ENCODE results near the gene TMEM170B.

The TMEM170B gene

DNA sequence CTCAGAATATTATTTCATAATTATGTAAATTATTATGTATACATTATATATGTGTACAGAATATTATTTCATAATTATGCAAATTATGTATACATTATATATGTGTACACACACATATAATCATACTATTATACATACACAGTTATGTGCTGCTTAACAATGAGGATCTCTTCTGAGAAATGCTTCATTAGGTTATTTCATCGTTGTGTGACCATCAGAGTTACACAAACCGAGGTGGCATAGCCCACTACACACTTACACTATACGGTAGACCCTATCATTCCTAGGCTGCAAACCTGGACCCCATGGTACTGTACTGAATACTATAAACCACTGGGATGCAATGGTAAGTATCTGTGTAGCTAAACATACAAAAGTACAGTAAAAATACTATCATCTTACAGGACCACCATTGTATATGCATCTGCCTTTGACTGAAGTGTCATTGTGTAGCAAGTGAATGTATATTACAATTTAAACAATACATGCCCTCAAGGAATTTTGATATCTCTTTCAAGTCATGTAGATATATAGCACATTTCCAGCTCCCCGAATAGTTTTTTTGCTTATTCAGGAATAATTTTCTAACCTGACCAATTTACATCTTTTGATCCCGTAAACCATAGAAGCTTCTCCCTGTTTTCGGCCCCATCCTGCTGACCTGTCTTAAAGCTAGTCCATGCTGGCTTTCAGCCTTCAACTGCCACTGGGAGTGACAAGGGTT lies 71.2 kb downstream of the TMEM170B start:
- H3K4me3 ChIP-seq (ENCODE audit: low read length), result no peak overlapping the region
- no peak for TF ChIP-seq ZNF274 (IDR thresholded peaks at IDR 0.05; ENCODE audit: low read depth, low read length)

DNA sequence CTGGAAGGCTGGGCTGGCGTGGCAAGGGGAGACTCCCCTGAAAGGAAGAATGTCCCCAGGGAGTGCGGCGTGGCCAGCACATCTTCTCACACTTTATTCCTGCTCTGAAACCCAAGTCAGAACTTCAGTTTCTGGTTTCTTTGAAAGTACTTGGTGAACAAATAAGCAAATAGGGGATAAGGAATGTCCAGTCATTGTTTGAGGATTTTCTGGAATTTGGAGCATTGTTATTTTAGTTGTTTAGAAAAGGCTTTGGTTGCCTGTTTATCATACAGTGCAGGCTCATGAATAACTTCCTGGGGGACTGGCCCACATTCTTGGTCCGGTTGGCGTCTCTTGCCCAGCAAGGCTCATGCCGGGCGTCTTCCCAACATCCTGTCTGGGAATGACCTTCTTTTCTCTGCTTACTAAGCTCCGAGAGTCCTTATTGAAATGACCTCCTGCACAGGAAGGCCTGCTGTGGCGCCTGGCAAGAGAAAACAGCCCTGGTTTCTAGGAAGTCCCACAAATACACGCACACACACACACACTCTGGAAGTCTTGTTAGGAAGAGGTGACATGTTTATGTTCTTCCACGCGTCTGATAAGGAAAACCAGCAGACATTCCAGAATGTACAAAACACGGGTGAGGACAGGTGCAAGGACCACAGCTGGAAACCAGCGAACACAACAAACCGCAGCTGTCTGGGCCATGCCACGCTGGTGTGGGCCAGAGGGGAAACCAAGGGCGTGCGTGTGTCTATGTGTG lies 71.9 kb downstream of the TMEM170B start:
- no peak for TF ChIP-seq ZNF274 (IDR thresholded peaks at IDR 0.05; ENCODE audit: low read depth, low read length)
- no peak overlapping the region for H3K4me3 ChIP-seq (ENCODE audit: low read length)

DNA sequence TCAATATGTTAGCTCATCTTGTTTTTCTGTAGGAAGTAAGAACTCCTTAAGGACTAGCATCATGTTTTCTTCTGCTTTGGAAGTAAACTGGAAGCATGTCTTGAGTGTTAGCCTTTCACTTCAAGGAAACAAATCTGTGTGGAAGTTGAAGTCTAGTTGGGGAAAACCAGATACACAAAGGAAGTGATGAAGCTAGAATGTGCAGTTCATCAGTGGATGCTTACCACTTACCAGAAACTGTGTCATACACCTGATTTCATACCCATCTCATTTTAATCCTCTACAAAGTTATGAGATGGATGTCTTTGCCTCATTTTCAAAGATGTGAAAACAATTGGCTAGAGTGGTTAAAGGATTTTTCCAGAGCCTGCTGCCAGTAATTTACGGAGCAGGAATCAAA lies 75.8 kb downstream of the TMEM170B start:
- H3K4me3 ChIP-seq (ENCODE audit: low read length), result no peak overlapping the region
- TF ChIP-seq ZNF274 (IDR thresholded peaks at IDR 0.05; ENCODE audit: low read depth, low read length), result no peak

DNA sequence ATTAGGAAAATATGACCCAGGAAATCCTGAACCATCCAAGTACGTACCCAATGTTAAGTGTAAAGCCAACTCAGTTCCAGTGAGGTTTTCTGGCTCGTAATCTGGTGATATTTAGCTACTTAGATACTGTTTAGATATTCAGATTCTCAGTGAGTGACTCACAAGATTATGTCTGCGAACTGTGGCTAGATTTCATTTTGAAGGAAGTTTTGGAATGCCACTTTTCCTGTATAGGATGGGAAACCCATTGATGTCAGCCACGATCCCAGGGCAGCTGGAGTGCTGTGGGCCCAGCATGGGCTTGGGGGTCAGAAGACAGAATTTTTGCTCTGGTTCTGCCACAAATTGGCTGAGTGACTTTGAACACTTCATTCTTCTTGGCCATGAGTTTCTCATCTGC lies 76.3 kb downstream of the TMEM170B start:
- TF ChIP-seq ZNF274 (IDR thresholded peaks at IDR 0.05; ENCODE audit: low read depth, low read length), result no peak
- H3K4me3 ChIP-seq (ENCODE audit: low read length), result no peak overlapping the region

DNA sequence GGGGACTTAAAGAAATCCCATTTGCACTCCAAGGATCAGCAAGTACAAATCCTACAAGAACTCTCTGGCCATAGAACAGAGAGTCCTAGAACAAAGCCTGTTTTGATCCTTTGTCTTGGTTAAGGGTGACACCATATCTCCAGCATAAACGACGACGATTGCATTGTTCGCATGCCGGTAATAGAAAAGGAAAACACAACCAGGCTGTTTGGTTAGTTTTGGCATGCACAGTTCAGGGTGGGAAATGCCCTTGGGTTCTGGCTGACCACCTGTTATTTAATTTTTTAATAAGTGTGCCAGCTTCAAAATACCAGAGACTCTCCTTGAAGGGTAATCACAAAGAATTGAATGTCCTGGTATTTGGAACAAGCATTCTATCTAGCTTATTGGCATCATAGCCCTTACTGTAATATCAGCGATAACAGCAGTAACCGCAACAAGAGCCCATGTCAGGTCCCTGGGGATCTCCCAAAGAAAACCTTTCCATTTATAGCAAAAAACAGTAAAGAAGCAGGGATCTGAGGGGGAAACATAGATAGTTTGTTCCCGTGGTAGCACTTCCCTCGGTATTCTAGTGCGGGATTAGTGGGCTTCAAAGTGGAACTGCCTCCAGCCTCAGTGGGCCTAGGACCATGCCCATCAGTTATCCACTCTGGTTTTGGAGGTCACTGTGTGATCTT lies 77.1 kb downstream of the TMEM170B start:
- H3K4me3 ChIP-seq (ENCODE audit: low read length), result no peak overlapping the region
- TF ChIP-seq ZNF274 (IDR thresholded peaks at IDR 0.05; ENCODE audit: low read depth, low read length), result no peak

DNA sequence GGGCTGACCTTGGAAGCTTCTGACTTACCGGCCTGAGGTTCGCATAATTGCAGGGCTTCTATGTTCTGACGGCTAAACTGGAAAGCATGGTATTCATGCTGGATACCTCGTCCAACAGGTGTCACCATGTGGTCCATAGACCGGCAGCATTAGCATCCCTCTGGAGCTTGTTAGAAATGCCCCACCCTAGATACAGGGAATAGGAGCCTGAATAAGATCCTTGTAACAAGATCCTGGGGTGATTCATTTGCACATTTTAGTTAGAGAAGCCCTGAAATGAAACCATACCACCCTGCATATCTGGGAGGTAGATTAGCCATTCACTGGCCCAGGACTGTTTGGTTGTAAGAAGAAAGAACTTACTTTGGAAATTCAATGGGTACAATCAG lies 77.7 kb downstream of the TMEM170B start:
- H3K4me3 ChIP-seq (ENCODE audit: low read length), result no peak overlapping the region
- TF ChIP-seq ZNF274 (IDR thresholded peaks at IDR 0.05; ENCODE audit: low read depth, low read length), result no peak

DNA sequence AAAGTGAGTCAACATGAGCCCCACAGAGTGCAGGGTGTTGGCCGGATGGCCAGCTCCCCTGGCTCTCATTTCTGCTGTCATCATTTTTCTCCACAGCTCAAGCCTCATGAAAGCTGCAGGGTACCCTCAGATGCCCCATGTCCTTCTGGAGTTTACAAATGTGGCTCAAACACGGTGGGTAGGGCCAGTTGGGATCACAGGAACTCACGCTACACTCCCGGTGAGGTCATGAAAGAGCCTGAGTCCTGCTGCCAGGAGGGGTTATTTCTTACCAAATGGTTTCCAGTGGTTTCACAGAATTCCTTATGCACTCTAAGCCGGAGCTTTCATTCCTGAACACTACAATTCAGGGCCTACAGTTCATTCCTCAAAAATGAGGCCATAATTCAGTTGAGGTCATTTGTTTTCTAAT lies 78.7 kb downstream of the TMEM170B start:
- no peak overlapping the region for H3K4me3 ChIP-seq (ENCODE audit: low read length)
- no peak for TF ChIP-seq ZNF274 (IDR thresholded peaks at IDR 0.05; ENCODE audit: low read depth, low read length)

DNA sequence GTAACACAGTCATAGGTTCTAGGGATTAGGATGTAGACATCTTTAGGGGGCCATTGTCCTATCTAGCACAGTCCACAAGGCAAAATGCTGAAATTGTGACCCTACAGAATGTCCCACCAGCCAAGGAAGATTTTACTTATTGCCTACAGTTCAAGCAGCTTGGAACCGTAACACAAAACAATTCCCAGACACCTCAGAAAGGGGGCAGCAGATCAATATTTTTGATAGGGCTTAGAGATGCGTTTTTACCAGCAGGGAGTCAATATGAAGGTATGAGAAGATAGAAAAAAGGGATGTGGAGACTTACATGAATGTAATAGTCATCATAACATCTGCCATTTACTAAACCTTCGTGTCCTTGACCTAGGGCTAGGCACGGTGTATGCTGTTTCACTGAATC lies 81.0 kb downstream of the TMEM170B start:
- H3K4me3 ChIP-seq (ENCODE audit: low read length), result no peak overlapping the region
- TF ChIP-seq ZNF274 (IDR thresholded peaks at IDR 0.05; ENCODE audit: low read depth, low read length), result no peak

DNA sequence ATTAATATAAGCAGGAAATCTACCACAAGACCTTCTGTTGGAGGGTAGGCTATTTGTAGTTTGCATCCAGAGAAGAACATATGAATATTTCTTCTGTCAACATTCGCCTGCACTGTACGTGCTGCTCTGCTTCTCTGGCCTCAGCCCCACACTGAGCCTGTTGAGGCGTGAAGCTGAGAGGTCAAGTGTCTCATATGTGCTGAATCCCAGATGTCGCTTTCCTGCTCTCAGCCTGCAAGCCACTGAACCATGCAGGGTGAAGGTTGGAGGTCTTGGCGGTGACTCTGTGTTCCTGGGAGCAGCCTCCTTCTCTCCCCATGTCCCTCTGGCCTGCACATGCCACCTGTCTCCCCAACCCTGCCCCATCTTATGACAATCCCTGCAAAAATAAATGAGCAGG lies 83.6 kb downstream of the TMEM170B start:
- no peak for TF ChIP-seq ZNF274 (IDR thresholded peaks at IDR 0.05; ENCODE audit: low read depth, low read length)
- no peak overlapping the region for H3K4me3 ChIP-seq (ENCODE audit: low read length)

DNA sequence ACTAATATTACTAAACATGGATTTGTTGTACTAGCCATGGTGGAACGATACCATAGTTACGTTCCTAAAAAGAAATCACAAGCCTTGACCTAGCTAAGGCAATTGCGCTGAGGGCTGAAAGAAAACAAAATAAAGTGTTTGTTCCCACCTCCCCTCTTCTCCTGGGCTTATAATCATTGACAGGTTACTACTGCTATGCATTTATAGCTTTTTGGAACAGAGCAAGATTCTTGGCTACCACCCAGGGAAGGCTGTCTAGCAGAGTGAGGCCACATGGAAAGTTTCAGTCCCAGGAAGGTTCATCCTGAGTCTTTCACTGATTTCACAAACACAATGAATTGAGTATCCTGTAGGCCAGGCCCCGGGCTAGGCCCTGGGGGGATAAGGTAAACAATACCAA lies 84.6 kb downstream of the TMEM170B start:
- TF ChIP-seq ZNF274 (IDR thresholded peaks at IDR 0.05; ENCODE audit: low read depth, low read length), result no peak
- H3K4me3 ChIP-seq (ENCODE audit: low read length), result no peak overlapping the region

DNA sequence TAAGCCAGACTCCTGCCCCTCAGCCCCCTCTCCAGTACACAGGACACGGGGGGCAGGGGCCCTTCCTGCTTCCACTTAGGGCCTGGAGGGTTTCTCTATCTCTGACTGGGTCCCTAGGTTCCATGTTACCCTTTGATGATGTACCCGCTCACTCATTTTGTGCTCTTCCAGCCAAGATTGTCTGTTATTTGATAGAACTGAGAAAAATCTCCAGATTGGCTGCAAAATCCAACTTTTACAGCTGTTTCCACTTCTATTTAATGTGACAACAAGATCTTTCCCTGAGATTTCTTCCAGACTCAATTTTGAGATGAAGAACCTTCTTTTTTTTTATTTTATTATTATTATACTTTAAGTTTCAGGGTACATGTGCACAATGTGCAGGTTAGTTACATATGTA lies 85.7 kb downstream of the TMEM170B start:
- no peak overlapping the region for H3K4me3 ChIP-seq (ENCODE audit: low read length)
- TF ChIP-seq ZNF274 (IDR thresholded peaks at IDR 0.05; ENCODE audit: low read depth, low read length), result no peak

DNA sequence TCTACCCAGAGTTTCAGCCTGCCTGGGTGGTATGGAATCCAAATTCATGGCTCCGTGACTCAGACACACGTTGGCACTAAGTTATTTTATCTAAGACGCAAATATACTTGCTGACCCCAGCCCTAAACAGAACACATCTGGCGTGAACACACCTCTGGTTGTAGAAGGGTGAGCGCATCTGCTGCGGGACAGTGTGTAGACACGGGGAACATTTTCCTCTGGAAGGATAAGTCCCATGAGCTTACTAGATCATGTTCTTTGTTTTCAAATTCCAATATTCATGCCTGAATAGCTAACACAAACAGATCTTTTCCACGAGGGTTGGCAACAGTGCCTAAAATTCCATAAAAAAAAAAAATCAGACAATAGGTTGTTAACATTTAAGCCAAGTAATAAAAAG lies 87.8 kb downstream of the TMEM170B start:
- no peak for TF ChIP-seq ZNF274 (IDR thresholded peaks at IDR 0.05; ENCODE audit: low read depth, low read length)
- H3K4me3 ChIP-seq (ENCODE audit: low read length), result no peak overlapping the region

DNA sequence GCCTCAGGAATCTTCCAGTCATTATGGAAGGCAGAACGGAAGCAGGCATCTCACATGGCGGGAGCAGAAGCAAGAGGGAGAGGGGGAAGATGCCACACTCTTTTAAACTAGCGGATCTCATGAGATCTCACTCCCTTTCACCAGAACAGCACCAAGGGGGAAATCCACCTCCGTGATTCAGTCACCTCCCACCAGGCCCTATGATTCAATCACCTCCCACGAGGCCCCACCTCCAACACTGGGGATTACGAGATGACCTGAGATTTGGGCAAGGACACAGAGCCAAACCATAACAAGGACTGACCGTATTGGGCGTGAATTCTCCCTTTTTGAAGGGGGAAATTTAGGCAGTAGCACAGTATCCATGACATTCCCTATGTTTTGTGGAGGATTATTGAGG lies 88.8 kb downstream of the TMEM170B start:
- no peak overlapping the region for H3K4me3 ChIP-seq (ENCODE audit: low read length)
- TF ChIP-seq ZNF274 (IDR thresholded peaks at IDR 0.05; ENCODE audit: low read depth, low read length), result no peak

DNA sequence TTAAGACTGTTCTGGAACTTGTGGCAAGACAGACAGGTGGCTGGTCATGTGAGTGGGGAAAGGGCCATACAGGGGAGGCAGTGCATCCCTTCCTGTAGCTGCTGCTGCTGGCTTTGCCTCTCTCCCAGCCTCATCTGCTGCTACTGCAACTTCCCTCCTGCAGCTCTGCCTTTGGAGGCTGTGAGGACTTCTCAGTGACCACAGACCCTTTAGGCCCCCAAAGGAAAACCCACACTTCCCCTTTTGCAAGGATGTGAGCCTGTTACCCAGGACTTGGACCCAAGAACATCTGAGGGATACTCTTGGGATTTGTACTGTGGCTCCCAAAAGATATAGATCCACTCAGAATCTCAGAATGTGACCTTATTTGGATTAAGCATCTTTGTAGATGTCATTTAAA lies 91.0 kb downstream of the TMEM170B start:
- no peak for TF ChIP-seq ZNF274 (IDR thresholded peaks at IDR 0.05; ENCODE audit: low read depth, low read length)
- no peak overlapping the region for H3K4me3 ChIP-seq (ENCODE audit: low read length)

DNA sequence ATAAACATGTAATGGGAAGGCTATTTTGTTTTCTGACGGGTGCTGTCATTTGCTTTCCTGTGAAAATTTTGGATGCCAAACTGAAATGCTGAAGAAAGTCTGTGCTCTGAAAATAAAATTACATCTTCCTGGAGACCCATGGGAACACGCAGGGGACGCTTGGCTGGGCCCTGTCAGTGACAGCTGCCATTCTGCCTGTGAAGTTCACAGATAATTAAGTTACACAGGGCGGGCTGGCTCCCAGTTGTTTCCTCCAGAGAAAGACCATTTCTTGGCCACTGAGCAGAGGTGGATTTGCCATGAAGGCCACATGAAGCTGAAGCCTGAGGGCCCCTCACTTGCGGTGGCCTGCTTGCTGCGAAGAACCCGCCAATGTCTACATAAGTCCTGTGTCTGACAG lies 93.5 kb downstream of the TMEM170B start:
- no peak for TF ChIP-seq ZNF274 (IDR thresholded peaks at IDR 0.05; ENCODE audit: low read depth, low read length)
- no peak overlapping the region for H3K4me3 ChIP-seq (ENCODE audit: low read length)
